ENCODE data around the gene ZACN. TPM values are rescaled to one million over a fixed set of nuclear protein-coding genes. Genes with fewer than 3 reads are reported as not detected.

The ZACN gene
- polyA plus RNA-seq, 3 donors: 0.09 TPM; not detected in 2

GRCh38 chr17:76053246-76054111, 25.5 kb upstream of the ZACN start:
- DNase-seq: no peak
- Histone ChIP-seq H3K9ac (ENCODE audit: insufficient read depth, low read length, poor library complexity, severe bottlenecking) (no peak overlapping the region), H2AFZ (ENCODE audit: insufficient read depth, low read depth, low read length, poor library complexity, severe bottlenecking) (no peak overlapping the region), H3K4me2 (replicated peaks; ENCODE audit: extremely low read depth, low read length, poor library complexity, severe bottlenecking) (no peak overlapping the region), H3K4me3 (replicated peaks in 1 of 3; ENCODE audit: low read depth in 2 of 3, low read length in 3 of 3) (no peak overlapping the region), H3K27ac (ENCODE audit: low read depth in 1 of 2, low read length in 2 of 2) (no peak overlapping the region), H3K27me3 (ENCODE audit: control insufficient read depth in 2 of 2, insufficient read depth in 2 of 2, low read length in 2 of 2) (no peaks in the 10 kb centered on the region), H3K79me2 (ENCODE audit: insufficient read depth, low read length) (peaks cover 9% of the 10 kb centered on the region), H3K9me3 (replicated peaks in 1 of 2; ENCODE audit: control insufficient read depth in 1 of 2, insufficient read depth in 1 of 2, low read length in 2 of 2) (no peaks in the 10 kb centered on the region), H3K36me3 (replicated peaks in 1 of 2; ENCODE audit: control insufficient read depth in 1 of 2, insufficient read depth in 2 of 2, low read length in 2 of 2) (peaks cover 70 to 97% of the 10 kb centered on the region in 2 donors), H3K4me1 (ENCODE audit: control insufficient read depth in 1 of 2, insufficient read depth in 2 of 2, low read length in 2 of 2) (peaks cover 19 to 20% of the 10 kb centered on the region in 2 donors), H4K20me1 (ENCODE audit: insufficient read depth, low read length) (peaks cover 45% of the 10 kb centered on the region)
- H3K36me3 Mint-ChIP-seq: peaks cover 74 to 96% of the 10 kb centered on the region in 2 donors
- intact Hi-C loops (cut with micrococcal nuclease): no loop called here
- 100% methylated on average over 7 of the region's 17 CpGs for WGBS (ENCODE audit: insufficient coverage)
- H3K27me3 Mint-ChIP-seq (ENCODE audit: low read depth in 3 of 3): no peaks in the 10 kb centered on the region
- TF ChIP-seq CTCF (IDR thresholded peaks at IDR 0.05): no peak
- H3K9me3 Mint-ChIP-seq: no peaks in the 10 kb centered on the region
- no peak overlapping the region for H3K27ac Mint-ChIP-seq
- H3K4me3 Mint-ChIP-seq: no peak overlapping the region
- H3K4me1 Mint-ChIP-seq: peaks cover 20% of the 10 kb centered on the region

- no peak for TF ChIP-seq CTCF (IDR thresholded peaks at IDR 0.05)
- Histone ChIP-seq H3K9me3 (replicated peaks in 1 of 2; ENCODE audit: control insufficient read depth in 1 of 2, insufficient read depth in 1 of 2, low read length in 2 of 2) (no peaks in the 10 kb centered on the region), H3K4me2 (replicated peaks; ENCODE audit: extremely low read depth, low read length, poor library complexity, severe bottlenecking) (no peak overlapping the region), H3K4me3 (replicated peaks in 1 of 3; ENCODE audit: low read depth in 2 of 3, low read length in 3 of 3) (no peak overlapping the region), H4K20me1 (ENCODE audit: insufficient read depth, low read length) (peaks cover 39% of the 10 kb centered on the region), H3K27me3 (ENCODE audit: control insufficient read depth in 2 of 2, insufficient read depth in 2 of 2, low read length in 2 of 2) (no peaks in the 10 kb centered on the region), H3K9ac (ENCODE audit: insufficient read depth, low read length, poor library complexity, severe bottlenecking) (no peak overlapping the region), H3K36me3 (replicated peaks in 1 of 2; ENCODE audit: control insufficient read depth in 1 of 2, insufficient read depth in 2 of 2, low read length in 2 of 2) (peaks cover 70 to 97% of the 10 kb centered on the region in 2 donors), H3K4me1 (ENCODE audit: control insufficient read depth in 1 of 2, insufficient read depth in 2 of 2, low read length in 2 of 2) (peaks cover 13 to 14% of the 10 kb centered on the region in 2 donors), H3K27ac (ENCODE audit: low read depth in 1 of 2, low read length in 2 of 2) (no peak overlapping the region), H3K79me2 (ENCODE audit: insufficient read depth, low read length) (peaks cover 9% of the 10 kb centered on the region), H2AFZ (ENCODE audit: insufficient read depth, low read depth, low read length, poor library complexity, severe bottlenecking) (no peak overlapping the region)
- 100% methylated on average over 1 of the region's 4 CpGs for WGBS (ENCODE audit: insufficient coverage)
- peaks cover 14% of the 10 kb centered on the region for H3K4me1 Mint-ChIP-seq
- DNase-seq: no peak
- no peaks in the 10 kb centered on the region for H3K27me3 Mint-ChIP-seq (ENCODE audit: low read depth in 3 of 3)
- H3K4me3 Mint-ChIP-seq: no peak overlapping the region
- no peaks in the 10 kb centered on the region for H3K9me3 Mint-ChIP-seq
- intact Hi-C loops (cut with micrococcal nuclease): no loop called here
- H3K36me3 Mint-ChIP-seq: peaks cover 74 to 96% of the 10 kb centered on the region in 2 donors
- no peak overlapping the region for H3K27ac Mint-ChIP-seq
Observed at GRCh38 chr17:76054112-76054476, 24.9 kb upstream of the ZACN start.
